ENCODE results near the gene RNF133.

DNA sequence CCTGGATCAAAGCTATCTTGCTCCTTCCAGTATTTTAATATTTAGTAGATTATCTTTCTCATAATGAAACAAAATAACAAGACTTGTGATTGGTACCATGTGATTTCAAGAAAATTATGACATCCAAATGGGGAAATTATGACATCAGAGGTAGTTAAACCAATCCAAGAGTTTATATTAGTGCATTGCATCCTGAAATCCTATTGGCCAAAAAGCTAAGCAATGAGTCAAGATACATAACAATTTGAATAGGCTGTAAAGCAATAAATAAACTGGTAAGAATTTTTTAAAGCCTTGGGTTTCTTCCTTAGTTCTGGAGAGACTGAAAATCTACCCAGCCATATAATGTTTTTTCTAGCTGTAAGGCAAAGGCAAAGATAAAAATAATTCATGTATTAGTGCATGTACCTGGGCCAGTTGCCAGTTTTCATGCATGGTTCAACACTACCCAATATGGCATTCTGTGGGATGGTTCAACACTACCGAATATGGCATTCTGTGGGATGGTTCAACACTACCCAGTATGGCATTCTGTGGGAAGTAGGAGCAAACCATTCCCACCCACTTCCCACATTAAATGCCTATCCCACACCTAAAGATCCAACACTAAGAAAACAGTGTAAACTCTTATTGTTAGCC lies 4.1 kb upstream of the RNF133 start, which contains the start of gene RNF148:
- TF ChIP-seq, protein P1, sequence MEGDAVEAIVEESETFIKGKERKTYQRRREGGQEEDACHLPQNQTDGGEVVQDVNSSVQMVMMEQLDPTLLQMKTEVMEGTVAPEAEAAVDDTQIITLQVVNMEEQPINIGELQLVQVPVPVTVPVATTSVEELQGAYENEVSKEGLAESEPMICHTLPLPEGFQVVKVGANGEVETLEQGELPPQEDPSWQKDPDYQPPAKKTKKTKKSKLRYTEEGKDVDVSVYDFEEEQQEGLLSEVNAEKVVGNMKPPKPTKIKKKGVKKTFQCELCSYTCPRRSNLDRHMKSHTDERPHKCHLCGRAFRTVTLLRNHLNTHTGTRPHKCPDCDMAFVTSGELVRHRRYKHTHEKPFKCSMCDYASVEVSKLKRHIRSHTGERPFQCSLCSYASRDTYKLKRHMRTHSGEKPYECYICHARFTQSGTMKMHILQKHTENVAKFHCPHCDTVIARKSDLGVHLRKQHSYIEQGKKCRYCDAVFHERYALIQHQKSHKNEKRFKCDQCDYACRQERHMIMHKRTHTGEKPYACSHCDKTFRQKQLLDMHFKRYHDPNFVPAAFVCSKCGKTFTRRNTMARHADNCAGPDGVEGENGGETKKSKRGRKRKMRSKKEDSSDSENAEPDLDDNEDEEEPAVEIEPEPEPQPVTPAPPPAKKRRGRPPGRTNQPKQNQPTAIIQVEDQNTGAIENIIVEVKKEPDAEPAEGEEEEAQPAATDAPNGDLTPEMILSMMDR (IDR thresholded peaks at IDR 0.05 in 4 of 5, conservative IDR thresholded peaks at IDR 0.05 in 1 of 5) = no peak
- no peak for TF ChIP-seq POLR2A (IDR thresholded peaks at IDR 0.05)

All from gastrocnemius medialis (tissue), 4 donors.